Daoy (cell line): ENCODE results near the gene CAVIN3. TPM values are rescaled to one million over a fixed set of nuclear protein-coding genes. Genes with fewer than 3 reads are reported as not detected.
A peak's percentile ranks its signal among the peaks of the same experiment; 100 is the strongest.
"Not testable (repeated sequence)": the region's sequence is repeated elsewhere in the genome, so short reads cannot be mapped to it uniquely, and the experiment has no call there.

Experiments
- DNase-seq: peaks from one replicate; pipeline ENCODE4 v3.0.0-alpha.2; 2015; ENCODE audit warnings: low read depth
- total RNA-seq: library from RNA; depleted of rRNA; stranded (reverse); fragments of >200 nt; shearing (Covaris generic); gene quantifications from 2 replicates; pipeline ENCODE4 v1.2.3, GENCODE V29; 2014

CAVIN3 gene
- total RNA-seq, 1 experiment from 2014 or later: 173 TPM

GRCh38 chr11:6326303-6326702 lies 6.0 kb upstream of the CAVIN3 start:
- no peak for DNase-seq

GRCh38 chr11:6323291-6323905 lies 3.1 kb upstream of the CAVIN3 start:
- no peak for DNase-seq

GRCh38 chr11:6321961-6322362 lies 1.7 kb upstream of the CAVIN3 start:
- DNase-seq: peak; percentile 63

GRCh38 chr11:6321356-6321755 lies 1.1 kb upstream of the CAVIN3 start:
- DNase-seq: peak; percentile 34

GRCh38 chr11:6319704-6320410 lies 444 bp downstream of the CAVIN3 start:
- DNase-seq: peak; percentile 96

GRCh38 chr11:6319001-6319703 lies 1.1 kb downstream of the CAVIN3 start:
- DNase-seq: peak; percentile 32

GRCh38 chr11:6318204-6318603 lies 2.1 kb downstream of the CAVIN3 start:
- DNase-seq: no peak

GRCh38 chr11:6315811-6316425 lies 4.4 kb downstream of the CAVIN3 start:
- peak; percentile 74 for DNase-seq

GRCh38 chr11:6312106-6312505 lies 8.2 kb downstream of the CAVIN3 start:
- DNase-seq: no peak

GRCh38 chr11:6307876-6308275 lies 12.4 kb downstream of the CAVIN3 start:
- DNase-seq: peak; percentile 58

- DNase-seq: no peak
Measured at GRCh38 chr11:6305297-6305696, 15.0 kb downstream of the CAVIN3 start.

- DNase-seq: no peak
Measured at GRCh38 chr11:6303661-6304060, 16.6 kb downstream of the CAVIN3 start.

GRCh38 chr11:6301096-6301495 lies 19.2 kb downstream of the CAVIN3 start:
- DNase-seq: no peak

- DNase-seq: no peak
Measured at GRCh38 chr11:6300325-6300724, 20.0 kb downstream of the CAVIN3 start.

- DNase-seq: peak; percentile 56
Measured at GRCh38 chr11:6298605-6299004, 21.7 kb downstream of the CAVIN3 start.

- no peak for DNase-seq
Measured at GRCh38 chr11:6297831-6298230, 22.5 kb downstream of the CAVIN3 start.

GRCh38 chr11:6285019-6285418 lies 35.3 kb downstream of the CAVIN3 start:
- DNase-seq: no peak

- DNase-seq: no peak
Measured at GRCh38 chr11:6284250-6284649, 36.1 kb downstream of the CAVIN3 start.

GRCh38 chr11:6283453-6284023 lies 36.8 kb downstream of the CAVIN3 start:
- no peak for DNase-seq

- not testable (repeated sequence) for DNase-seq
Measured at GRCh38 chr11:6280809-6281208, 39.5 kb downstream of the CAVIN3 start.

GRCh38 chr11:6273188-6273587 lies 47.1 kb downstream of the CAVIN3 start:
- no peak for DNase-seq

GRCh38 chr11:6271598-6271997 lies 48.7 kb downstream of the CAVIN3 start:
- no peak for DNase-seq
